Ishikawa (cell line): ENCODE results near the gene ANKFN1.

Experiments
- CEBPB ChIP-seq: IDR thresholded peaks from 2 replicates; pipeline ENCODE4 v1.6.1; 2012
- CREB1 ChIP-seq: IDR thresholded peaks from 2 replicates; pipeline ENCODE4 v1.6.1; 2012; ENCODE audit warnings: low read depth
- EGR1 ChIP-seq: IDR thresholded peaks from 2 replicates; pipeline ENCODE4 v1.6.1; 2012
- EP300 ChIP-seq: IDR thresholded peaks from 2 replicates; pipeline ENCODE4 v1.6.1; 2012; ENCODE audit warnings: borderline replicate concordance
- FOXM1 ChIP-seq: IDR thresholded peaks from 2 replicates; pipeline ENCODE4 v1.6.1; 2012; ENCODE audit warnings: low read depth, borderline replicate concordance
- NFIC ChIP-seq: IDR thresholded peaks from 2 replicates; pipeline ENCODE4 v1.6.1; 2012
- RAD21 ChIP-seq: IDR thresholded peaks from 2 replicates; pipeline ENCODE4 v1.6.1; 2012; ENCODE audit warnings: low read depth
- REST ChIP-seq: IDR thresholded peaks from 2 replicates; pipeline ENCODE4 v1.6.1; 2012; ENCODE audit warnings: low read depth, mild to moderate bottlenecking
- TAF1 ChIP-seq: IDR thresholded peaks from 2 replicates; pipeline ENCODE4 v1.6.1; 2012; ENCODE audit warnings: low read depth, mild to moderate bottlenecking
- TCF12 ChIP-seq: IDR thresholded peaks from 2 replicates; pipeline ENCODE4 v1.6.1; 2012; ENCODE audit warnings: low read depth
- TEAD4 ChIP-seq: IDR thresholded peaks from 2 replicates; pipeline ENCODE4 v1.6.1; 2012
- USF1 ChIP-seq: IDR thresholded peaks from 2 replicates; pipeline ENCODE4 v1.6.1; 2012
- YY1 ChIP-seq: IDR thresholded peaks from 2 replicates; pipeline ENCODE4 v1.6.1; 2012; ENCODE audit warnings: low read depth
- ZBTB7A ChIP-seq: IDR thresholded peaks from 2 replicates; pipeline ENCODE4 v1.6.1; 2012; ENCODE audit warnings: low read depth
- TF ChIP-seq, protein P1 (sequence below): IDR thresholded peaks from 2 replicates; pipeline ENCODE4 v1.6.1; 2012

ANKFN1 gene

DNA sequence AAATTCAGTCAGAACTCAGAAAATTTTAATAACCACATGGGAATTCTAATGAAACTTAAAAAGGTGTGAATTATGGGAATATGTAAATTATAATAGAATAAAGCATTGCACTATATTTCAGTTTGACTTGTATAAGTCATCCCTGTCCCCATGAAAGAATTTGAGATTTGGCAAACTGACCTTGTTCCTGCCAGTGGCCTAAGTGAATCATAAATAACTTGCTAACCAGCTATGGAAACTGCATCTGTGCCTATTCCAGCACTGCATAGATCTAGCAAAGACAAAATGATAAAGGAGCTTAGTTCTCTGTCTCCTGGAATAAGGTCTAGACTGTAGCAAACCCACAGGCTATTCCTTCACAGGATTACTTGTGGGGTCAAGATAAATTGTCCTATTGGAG, 333.5 kb downstream of the ANKFN1 start:
- TF ChIP-seq YY1: no peak
- TF ChIP-seq CEBPB: no peak
- TF ChIP-seq FOXM1: no peak
- TF ChIP-seq, protein P1, sequence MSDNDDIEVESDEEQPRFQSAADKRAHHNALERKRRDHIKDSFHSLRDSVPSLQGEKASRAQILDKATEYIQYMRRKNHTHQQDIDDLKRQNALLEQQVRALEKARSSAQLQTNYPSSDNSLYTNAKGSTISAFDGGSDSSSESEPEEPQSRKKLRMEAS: no peak
- no peak for TF ChIP-seq USF1
- no peak for TF ChIP-seq ZBTB7A
- TF ChIP-seq RAD21: no peak
- no peak for TF ChIP-seq EP300
- TF ChIP-seq CREB1: no peak

GRCh38 chr17:56488800-56489199, 335.5 kb downstream of the ANKFN1 start:
- TF ChIP-seq TAF1: no peak
- no peak for TF ChIP-seq TEAD4
- no peak for TF ChIP-seq USF1
- TF ChIP-seq TCF12: no peak
- TF ChIP-seq REST: no peak
- TF ChIP-seq RAD21: no peak
- no peak for TF ChIP-seq EP300
- TF ChIP-seq YY1: no peak
- TF ChIP-seq NFIC: no peak
- TF ChIP-seq CREB1: no peak
- TF ChIP-seq EGR1: no peak
- TF ChIP-seq, protein P1: no peak
- no peak for TF ChIP-seq CEBPB
- TF ChIP-seq FOXM1: no peak
- TF ChIP-seq ZBTB7A: no peak

DNA sequence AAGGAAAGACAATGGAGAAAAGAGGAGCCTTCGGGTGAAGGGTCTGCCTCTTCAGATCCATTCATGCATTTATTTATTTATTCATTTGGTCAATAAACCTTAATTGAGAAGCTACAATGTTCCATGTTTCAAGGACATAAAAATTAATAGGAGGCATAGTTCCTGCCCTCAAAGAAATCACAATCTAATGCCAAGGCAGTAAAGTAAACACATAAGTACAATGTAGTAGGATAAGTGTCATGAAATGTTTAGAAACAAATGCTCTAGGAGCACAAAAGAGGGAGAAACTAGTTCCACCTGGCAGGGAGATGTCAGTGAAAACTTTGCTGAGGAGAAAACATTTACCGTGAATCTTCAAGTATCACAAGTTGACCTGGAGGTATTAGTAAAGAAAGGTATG, 336.7 kb downstream of the ANKFN1 start:
- TF ChIP-seq EGR1 (no peak), CREB1 (no peak)

DNA sequence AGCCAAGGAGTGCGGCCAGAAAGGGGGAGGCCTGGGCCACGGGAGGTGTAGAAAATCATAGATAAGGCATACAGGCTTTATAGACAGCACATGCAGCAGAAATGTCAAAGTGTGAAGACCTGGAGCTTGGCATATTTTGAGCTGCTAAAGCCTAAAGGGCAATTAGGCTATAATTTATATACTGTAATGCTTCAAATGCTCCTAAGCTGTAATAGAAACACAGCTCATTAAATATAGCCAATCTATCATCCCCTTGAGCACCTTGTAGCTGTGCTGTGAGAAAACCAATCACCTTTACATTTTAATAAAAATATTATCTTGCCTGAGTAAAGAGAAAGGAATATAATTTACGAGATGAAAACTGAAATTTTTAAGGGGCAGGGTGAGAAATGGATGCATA, 342.3 kb downstream of the ANKFN1 start:
- TF ChIP-seq NFIC (no peak), EGR1 (no peak)

- TF ChIP-seq REST (no peak), TAF1 (no peak), TCF12 (no peak), RAD21 (no peak), CEBPB (no peak), FOXM1 (no peak), USF1 (no peak), CREB1 (no peak), EP300 (no peak), YY1 (no peak), EGR1 (no peak), TEAD4 (no peak)
Measured at GRCh38 chr17:56497132-56497531, 343.9 kb downstream of the ANKFN1 start.

- TF ChIP-seq RAD21 (peak; percentile 50), ZBTB7A (no peak), USF1 (no peak)
Measured at GRCh38 chr17:56499799-56500388, 346.6 kb downstream of the ANKFN1 start.
